Stimulated activated CD8-positive, alpha-beta memory T cell treated with anti-CD3 and anti-CD28 coated beads, Interleukin-2, amount 100 ng/mL, for 1 hour (primary cell): ENCODE data around the gene CABLES1.
"Not testable (repeated sequence)": the region's sequence is repeated elsewhere in the genome, so short reads cannot be mapped to it uniquely, and the experiment has no call there.

Experiments used
- DNase-seq, 2 donors: peaks; one replicate each; pipeline ENCODE4 v3.0.0-alpha.2; 2020; ENCODE audit warnings: low read depth in 2 of 2

CABLES1 gene

GRCh38 chr18:23266717-23267446 lies 131.6 kb downstream of the CABLES1 start:
- no peak for DNase-seq

- DNase-seq = no peak
Measured at GRCh38 chr18:23267447-23267776, 132.1 kb downstream of the CABLES1 start.

GRCh38 chr18:23268641-23269040 lies 133.4 kb downstream of the CABLES1 start:
- DNase-seq = no peak

GRCh38 chr18:23269068-23269467 lies 133.8 kb downstream of the CABLES1 start:
- not testable (repeated sequence) for DNase-seq

- no peak for DNase-seq
Measured at GRCh38 chr18:23269928-23270327, 134.6 kb downstream of the CABLES1 start.

GRCh38 chr18:23270986-23271680 lies 135.8 kb downstream of the CABLES1 start:
- no peak for DNase-seq

- DNase-seq = no peak
Measured at GRCh38 chr18:23272498-23273232, 137.4 kb downstream of the CABLES1 start.

GRCh38 chr18:23273443-23273966 lies 138.2 kb downstream of the CABLES1 start:
- DNase-seq = no peak

GRCh38 chr18:23274638-23275482 lies 139.6 kb downstream of the CABLES1 start:
- no peak for DNase-seq

GRCh38 chr18:23276451-23276850 lies 141.2 kb downstream of the CABLES1 start:
- DNase-seq = no peak

- DNase-seq = no peak
Measured at GRCh38 chr18:23277399-23277798, 142.1 kb downstream of the CABLES1 start.

- no peak for DNase-seq
Measured at GRCh38 chr18:23279931-23280330, 144.6 kb downstream of the CABLES1 start.

- DNase-seq = no peak
Measured at GRCh38 chr18:23280844-23281243, 145.6 kb downstream of the CABLES1 start.

- no peak for DNase-seq
Measured at GRCh38 chr18:23281626-23282436, 146.5 kb downstream of the CABLES1 start.

- no peak for DNase-seq
Measured at GRCh38 chr18:23282437-23282781, 147.1 kb downstream of the CABLES1 start.

- DNase-seq = no peak
Measured at GRCh38 chr18:23283916-23284430, 148.7 kb downstream of the CABLES1 start.

- DNase-seq = no peak
Measured at GRCh38 chr18:23284629-23285028, 149.3 kb downstream of the CABLES1 start.

GRCh38 chr18:23285581-23285980 lies 150.3 kb downstream of the CABLES1 start:
- not testable (repeated sequence) for DNase-seq

GRCh38 chr18:23291456-23292205 lies 156.3 kb downstream of the CABLES1 start:
- DNase-seq = no peak
